Body of pancreas (tissue), 4 donors: ENCODE measurements around the gene SLC36A3. TPM values are rescaled to one million over a fixed set of nuclear protein-coding genes. Genes with fewer than 3 reads are reported as not detected.

Experiments used
- ATAC-seq: fragments of 150-250 bp; one replicate; pipeline ENCODE4 v1.9.1; 2016
- DNase-seq, 4 donors: peaks; one replicate each; pipeline ENCODE4 v3.0.0-alpha.2; 2019
- H3K27ac ChIP-seq, 4 donors: fragments of 200-600 bp; sonication (generic); 1 replicate in 3 of 4; 2 replicates in 1 of 4; pipeline versions ENCODE4 v1.5.1 to v1.6.1; 2016 to 2019; ENCODE audit warnings: mild to moderate bottlenecking in 1 of 4, mixed read lengths in 1 of 4, moderate library complexity in 1 of 4
- H3K27me3 ChIP-seq, 2 donors: fragments of 200-600 bp; sonication (generic); one replicate each; pipeline ENCODE4 v1.6.0; 2016; ENCODE audit warnings: mild to moderate bottlenecking in 1 of 2
- H3K36me3 ChIP-seq, 2 donors: fragments of 200-600 bp; sonication (generic); replicated peaks in 1 of 2; 2 replicates each; pipeline ENCODE4 v1.5.1; 2016; ENCODE audit warnings: low read depth in 2 of 2; ENCODE audit not compliant: insufficient read depth in 1 of 2
- H3K4me1 ChIP-seq: fragments of 200-600 bp; sonication (generic); one replicate; pipeline ENCODE4 v1.6.0; 2016
- H3K4me3 ChIP-seq, 2 donors: fragments of 200-600 bp; sonication (generic); 1 replicate in 1 of 2; 2 replicates in 1 of 2; pipeline ENCODE4 v1.5.1; 2016 to 2019
- H3K9me3 ChIP-seq, 3 donors: fragments of 200-600 bp; sonication (generic); 1 replicate in 2 of 3; 2 replicates in 1 of 3; pipeline ENCODE4 v1.5.1; 2016
- CTCF ChIP-seq, 7 experiments: fragments of 450-650 bp in 4 of 7; fragments of 200-600 bp in 3 of 7; sonication (generic) in 3 of 7; IDR thresholded peaks; one replicate each; pipeline ENCODE4 v1.5.1; 2016 to 2019; ENCODE audit warnings: antibody characterized with exemption in 7 of 7
- POLR2A ChIP-seq, 3 donors: fragments of 450-650 bp; IDR thresholded peaks; one replicate each; pipeline ENCODE4 v1.6.1; 2016; ENCODE audit warnings: antibody characterized with exemption in 3 of 3, mild to moderate bottlenecking in 2 of 3
- WGBS, 2 donors: methylation state at CpG; one replicate each; pipeline ENCODE4 v1.1.5; 2017; 5-methylcytosine and 5-hydroxymethylcytosine counted together
- intact Hi-C: fragments of 100-400 bp; cut with DNase I; formaldehyde crosslinking; loops from one replicate; pipeline ENCODE4 v1.15.1; 2023
- total RNA-seq, 2 donors: library from RNA; depleted of rRNA; stranded (reverse); fragments of >200 nt; gene quantifications; one replicate each; pipeline ENCODE4 v1.1.0, GENCODE V29; 2016

SLC36A3 gene
- total RNA-seq, 2 donors from 2014 or later: not detected

GRCh38 chr5:151231359-151231758 is 72.2 kb downstream of the SLC36A3 start:
- TF ChIP-seq CTCF (IDR thresholded peaks at IDR 0.05) (no peak), POLR2A (IDR thresholded peaks at IDR 0.05) (no peak)
- intact Hi-C loops: no loop called here
- no peak overlapping the region for H3K4me3 ChIP-seq

GRCh38 chr5:151230048-151230680 is 73.4 kb downstream of the SLC36A3 start:
- no peaks in the 10 kb centered on the region for H3K9me3 ChIP-seq
- 63 to 70% methylated on average over 6 of the region's 6 CpGs for WGBS, 2 donors
- no peak for ATAC-seq
- no peak overlapping the region for H3K27ac ChIP-seq
- TF ChIP-seq CTCF (IDR thresholded peaks at IDR 0.05) (no peak), POLR2A (IDR thresholded peaks at IDR 0.05) (no peak)
- no peak for DNase-seq
- H3K27me3 ChIP-seq: no peaks in the 10 kb centered on the region
- intact Hi-C loops: no loop called here
- H3K36me3 ChIP-seq: no peaks in the 10 kb centered on the region
- H3K4me1 ChIP-seq: peaks cover 18% of the 10 kb centered on the region
- H3K4me3 ChIP-seq: no peak overlapping the region

More at GRCh38 chr5:151231359-151231758, 72.2 kb downstream of the SLC36A3 start:
- Histone ChIP-seq H3K27ac (no peak overlapping the region), H3K9me3 (no peaks in the 10 kb centered on the region), H3K36me3 (no peaks in the 10 kb centered on the region), H3K4me1 (peaks cover 20% of the 10 kb centered on the region), H3K27me3 (no peaks in the 10 kb centered on the region)
- no peak for ATAC-seq
- no peak for DNase-seq

GRCh38 chr5:151228986-151229385 is 74.6 kb downstream of the SLC36A3 start:
- no peaks in the 10 kb centered on the region for H3K36me3 ChIP-seq
- ATAC-seq (no peak), DNase-seq (no peak)
- H3K9me3 ChIP-seq: no peaks in the 10 kb centered on the region
- TF ChIP-seq POLR2A (IDR thresholded peaks at IDR 0.05): no peak
- no peak for TF ChIP-seq CTCF (IDR thresholded peaks at IDR 0.05)
- intact Hi-C loops: no loop called here
- peaks cover 11% of the 10 kb centered on the region for H3K4me1 ChIP-seq
- no peak overlapping the region for H3K27ac ChIP-seq
- H3K4me3 ChIP-seq: no peak overlapping the region
- no peaks in the 10 kb centered on the region for H3K27me3 ChIP-seq
- WGBS, 2 donors: 69 to 70% methylated on average over 2 of the region's 2 CpGs

GRCh38 chr5:151227918-151228447 is 75.6 kb downstream of the SLC36A3 start:
- no peak for TF ChIP-seq CTCF (IDR thresholded peaks at IDR 0.05)
- TF ChIP-seq POLR2A (IDR thresholded peaks at IDR 0.05): no peak
- Histone ChIP-seq H3K27ac (no peak overlapping the region), H3K36me3 (no peaks in the 10 kb centered on the region), H3K4me3 (no peak overlapping the region), H3K27me3 (no peaks in the 10 kb centered on the region), H3K9me3 (no peaks in the 10 kb centered on the region), H3K4me1 (peaks cover 9% of the 10 kb centered on the region)
- DNase-seq (no peak), ATAC-seq (no peak)
- intact Hi-C loops: no loop called here
- WGBS, 2 donors: 67 to 77% methylated on average over 6 of the region's 6 CpGs

Other genes with a start within 250 kb of the SLC36A3 start
- 100 to 1,000 TPM in 1 of 2 donors, 10 to 100 TPM in 1; 89.3 to 111 TPM for gene TNIP1, start 222.7 kb downstream of the SLC36A3 start, total RNA-seq
- 10 to 100 TPM; 60.3 to 60.4 TPM for gene ANXA6, start 146.0 kb downstream of the SLC36A3 start, total RNA-seq
- gene CCDC69, start 79.7 kb downstream of the SLC36A3 start, total RNA-seq: 10 to 100 TPM; 34.8 to 44.8 TPM
- gene GM2A, start 50.6 kb downstream of the SLC36A3 start, total RNA-seq: 10 to 100 TPM in 1 of 2 donors, 1 to 10 TPM in 1; 8.9 to 17.9 TPM
- gene SLC36A2, start 43.8 kb upstream of the SLC36A3 start, total RNA-seq: not detected
- gene SLC36A1, start 143.8 kb upstream of the SLC36A3 start, total RNA-seq: 10 to 100 TPM in 1 of 2 donors, 1 to 10 TPM in 1; 6.5 to 12.5 TPM